DMS 273 treated with DMSO at 0.1 percent for 48 hours (cell line): ENCODE measurements around the gene MATN4.
"Not testable (repeated sequence)": the region's sequence is repeated elsewhere in the genome, so short reads cannot be mapped to it uniquely, and the experiment has no call there.

Experiments used
- DNase-seq: peaks from one replicate; lab custom pipeline; 2025; lab: John Stamatoyannopoulos, UW

The MATN4 gene, protein sequence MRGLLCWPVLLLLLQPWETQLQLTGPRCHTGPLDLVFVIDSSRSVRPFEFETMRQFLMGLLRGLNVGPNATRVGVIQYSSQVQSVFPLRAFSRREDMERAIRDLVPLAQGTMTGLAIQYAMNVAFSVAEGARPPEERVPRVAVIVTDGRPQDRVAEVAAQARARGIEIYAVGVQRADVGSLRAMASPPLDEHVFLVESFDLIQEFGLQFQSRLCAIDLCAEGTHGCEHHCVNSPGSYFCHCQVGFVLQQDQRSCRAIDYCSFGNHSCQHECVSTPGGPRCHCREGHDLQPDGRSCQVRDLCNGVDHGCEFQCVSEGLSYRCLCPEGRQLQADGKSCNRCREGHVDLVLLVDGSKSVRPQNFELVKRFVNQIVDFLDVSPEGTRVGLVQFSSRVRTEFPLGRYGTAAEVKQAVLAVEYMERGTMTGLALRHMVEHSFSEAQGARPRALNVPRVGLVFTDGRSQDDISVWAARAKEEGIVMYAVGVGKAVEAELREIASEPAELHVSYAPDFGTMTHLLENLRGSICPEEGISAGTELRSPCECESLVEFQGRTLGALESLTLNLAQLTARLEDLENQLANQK

DNA sequence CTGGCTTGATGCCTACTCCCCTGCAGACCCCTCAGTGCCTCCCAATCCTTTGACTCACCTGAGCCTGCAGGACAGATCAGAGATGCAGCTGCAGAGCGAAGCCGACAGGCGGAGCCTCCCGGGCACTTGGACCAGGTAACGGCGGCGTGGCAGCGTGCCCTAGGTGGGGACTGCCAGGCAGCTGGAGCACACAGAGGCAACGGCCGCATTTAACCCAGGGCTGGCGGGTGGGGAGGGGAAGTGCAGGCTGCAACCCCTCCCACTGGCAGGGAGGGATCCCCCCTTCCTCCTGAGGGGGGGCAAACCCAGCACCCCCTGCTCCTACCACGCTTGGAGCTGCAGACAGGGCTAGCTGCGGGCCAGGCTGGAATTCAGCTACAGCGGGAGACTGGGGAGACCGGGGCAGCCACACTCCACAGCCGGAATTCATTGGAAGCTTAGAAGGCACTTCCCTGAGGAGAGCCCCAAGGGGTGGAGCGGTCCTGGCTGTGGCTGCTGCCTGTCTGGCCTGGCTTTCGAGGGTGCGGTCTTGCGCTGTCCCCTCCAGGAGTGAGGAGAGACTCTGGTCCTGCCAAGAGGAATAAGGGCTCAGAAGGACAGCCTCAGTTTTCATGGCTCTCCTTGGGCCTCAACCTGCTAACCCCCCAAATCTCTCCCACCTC, at the start of gene MATN4:
Gene MATN4 (minus strand): TSS at position 183 of the 662 bp plus-strand sequence. CDS start 2,717 bp downstream, outside the sequence.
- DNase-seq, result no peak

DNA sequence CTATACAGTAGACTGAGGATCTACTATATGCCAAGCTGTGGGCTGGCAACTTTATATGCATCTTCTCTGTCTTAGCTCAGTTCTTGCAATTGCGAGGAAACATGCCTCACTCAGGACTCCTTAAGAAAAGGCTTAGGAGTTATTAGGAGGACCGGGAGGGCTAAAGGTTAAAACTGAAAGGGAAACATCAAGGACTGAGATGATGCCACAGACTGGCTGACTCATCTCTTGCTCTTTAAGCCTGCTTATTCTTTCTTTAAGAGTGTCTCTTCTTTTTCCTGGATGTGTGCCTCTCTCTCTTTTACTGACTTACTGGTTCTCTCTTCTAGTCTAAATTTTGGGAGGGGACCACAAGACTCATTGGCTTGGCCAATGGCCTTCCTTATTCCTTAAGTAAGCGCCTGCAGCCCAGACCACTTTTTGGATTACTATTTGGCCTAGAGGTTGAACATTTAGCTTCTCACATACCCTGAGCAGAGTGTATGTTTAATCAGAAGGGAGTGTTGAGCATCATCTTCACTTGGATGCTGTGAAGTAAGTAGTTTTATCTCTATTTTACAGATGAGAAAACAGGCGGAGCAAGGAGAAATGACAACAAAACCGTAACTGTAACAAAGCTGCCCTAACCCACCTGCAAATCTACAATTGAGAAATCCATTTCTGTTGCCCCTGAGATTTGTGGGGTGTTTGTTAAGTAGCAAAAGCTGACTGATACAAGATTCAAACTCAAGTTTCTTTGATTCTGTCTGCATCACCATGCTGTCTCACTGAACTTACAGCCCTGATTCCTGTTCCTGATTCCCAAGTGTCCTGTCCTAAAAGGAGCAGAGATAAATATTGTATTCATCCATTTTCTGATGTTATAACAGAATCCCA, 47.3 kb upstream of the MATN4 start:
- no peak for DNase-seq

DNA sequence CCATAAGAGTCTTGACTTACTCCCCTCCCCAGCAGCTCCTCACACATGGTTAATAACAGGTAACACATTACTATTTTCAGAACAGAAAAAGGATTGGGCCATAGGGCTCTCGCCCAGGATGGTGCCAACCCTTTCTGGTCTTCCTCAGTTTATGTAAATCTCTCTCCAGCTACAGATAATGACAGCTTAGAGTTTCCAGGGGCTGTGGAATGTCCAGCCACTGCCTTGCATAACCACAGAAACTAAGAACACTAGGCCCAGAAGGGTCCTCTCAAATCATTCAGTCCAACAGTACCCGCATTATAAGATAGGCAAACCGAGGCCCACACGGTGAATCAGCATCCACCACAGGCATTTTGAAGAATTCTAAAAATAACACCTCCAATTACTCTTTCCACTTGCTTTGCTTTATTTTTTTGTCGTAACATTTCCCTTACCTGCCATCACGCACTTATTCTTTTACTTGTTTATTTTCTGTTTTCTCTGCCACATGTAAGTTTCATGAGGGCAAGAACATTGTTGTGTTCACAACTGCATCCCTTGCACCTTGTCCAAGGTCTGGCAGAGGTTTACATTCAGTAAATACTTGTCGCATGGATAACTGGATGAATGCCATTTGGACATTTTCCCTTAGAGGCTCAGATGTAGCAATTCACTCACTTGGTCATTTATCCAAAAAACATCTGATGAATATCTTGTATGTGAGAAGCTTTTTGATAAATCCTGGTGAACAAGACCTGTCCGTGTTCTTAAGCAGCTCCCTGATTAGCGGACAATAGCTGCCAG, 46.5 kb upstream of the MATN4 start:
- no peak for DNase-seq

DNA sequence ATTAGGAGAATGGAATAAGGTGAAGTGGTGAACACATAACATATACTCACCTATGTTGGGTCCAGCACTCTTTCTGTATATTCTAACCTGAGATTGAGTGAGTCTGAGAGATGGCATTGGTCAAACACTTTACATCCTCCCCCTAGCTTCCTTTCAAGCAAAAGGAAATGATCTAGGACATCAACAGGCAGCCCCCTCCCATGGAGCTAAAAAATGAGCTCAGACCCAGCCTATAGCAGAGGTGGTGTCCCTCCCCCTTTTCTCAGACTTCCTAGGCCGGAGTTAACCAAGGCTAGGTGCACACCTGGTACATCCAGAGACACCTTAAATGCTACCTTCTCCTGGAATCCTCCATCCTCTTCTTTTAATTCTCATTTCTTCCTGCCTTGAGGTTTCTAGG, 45.6 kb upstream of the MATN4 start:
- DNase-seq, result no peak

DNA sequence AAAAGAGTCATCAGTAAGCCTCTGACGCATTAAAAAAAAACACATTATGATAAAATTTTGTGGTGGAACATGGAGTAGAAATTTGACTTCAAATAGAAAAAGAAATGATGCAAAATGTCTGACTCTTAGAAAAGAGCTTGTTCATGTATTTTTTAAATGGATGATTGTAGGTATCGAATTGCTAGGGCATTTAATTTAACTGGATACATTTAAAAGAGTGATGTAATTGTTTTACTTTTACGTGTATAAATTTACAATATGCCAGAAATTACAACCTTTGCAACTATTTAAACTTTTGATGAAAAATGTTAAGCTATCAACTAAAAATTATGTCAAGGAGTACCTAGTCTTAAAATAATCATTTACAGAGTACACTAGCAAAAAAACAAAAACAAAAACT, 44.6 kb upstream of the MATN4 start:
- DNase-seq, result no peak

DNA sequence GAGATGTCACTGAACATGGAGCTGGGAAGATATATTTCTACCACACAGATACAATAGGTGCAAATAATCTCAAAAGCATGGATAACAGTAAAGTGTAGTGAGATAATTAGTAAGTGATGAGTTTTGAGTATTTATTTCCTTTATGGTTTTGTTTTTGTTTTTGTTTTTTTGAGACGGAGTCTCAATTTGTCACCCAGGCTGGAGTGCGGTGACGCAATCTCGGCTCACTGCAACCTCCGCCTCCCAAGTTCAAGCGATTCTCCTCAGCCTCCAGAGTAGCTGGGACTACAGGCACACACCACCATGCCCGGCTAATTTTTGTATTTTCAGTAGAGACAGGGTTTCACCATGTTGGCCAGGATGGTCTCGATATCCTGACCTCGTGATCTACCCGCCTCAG, 42.7 kb upstream of the MATN4 start:
- not testable (repeated sequence) for DNase-seq

DNA sequence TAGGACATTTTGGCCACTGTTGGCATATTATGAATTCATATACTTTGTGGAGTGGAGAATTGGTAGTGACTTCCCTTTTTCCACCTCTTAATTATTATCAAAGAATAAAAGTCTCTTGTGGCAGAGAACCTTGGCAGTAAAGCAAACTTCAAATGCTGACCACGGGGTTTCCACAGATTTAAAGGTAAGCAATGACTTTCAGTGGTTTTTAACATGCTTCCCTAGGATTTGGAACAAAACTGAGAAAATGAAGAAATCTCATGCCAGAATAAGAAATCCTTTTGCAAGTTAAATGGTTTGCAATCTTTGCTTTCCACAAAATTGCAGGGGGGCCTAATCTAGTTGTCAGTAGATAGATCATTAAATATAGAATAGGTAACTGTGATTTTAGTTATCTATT, 42.1 kb upstream of the MATN4 start:
- no peak for DNase-seq

DNA sequence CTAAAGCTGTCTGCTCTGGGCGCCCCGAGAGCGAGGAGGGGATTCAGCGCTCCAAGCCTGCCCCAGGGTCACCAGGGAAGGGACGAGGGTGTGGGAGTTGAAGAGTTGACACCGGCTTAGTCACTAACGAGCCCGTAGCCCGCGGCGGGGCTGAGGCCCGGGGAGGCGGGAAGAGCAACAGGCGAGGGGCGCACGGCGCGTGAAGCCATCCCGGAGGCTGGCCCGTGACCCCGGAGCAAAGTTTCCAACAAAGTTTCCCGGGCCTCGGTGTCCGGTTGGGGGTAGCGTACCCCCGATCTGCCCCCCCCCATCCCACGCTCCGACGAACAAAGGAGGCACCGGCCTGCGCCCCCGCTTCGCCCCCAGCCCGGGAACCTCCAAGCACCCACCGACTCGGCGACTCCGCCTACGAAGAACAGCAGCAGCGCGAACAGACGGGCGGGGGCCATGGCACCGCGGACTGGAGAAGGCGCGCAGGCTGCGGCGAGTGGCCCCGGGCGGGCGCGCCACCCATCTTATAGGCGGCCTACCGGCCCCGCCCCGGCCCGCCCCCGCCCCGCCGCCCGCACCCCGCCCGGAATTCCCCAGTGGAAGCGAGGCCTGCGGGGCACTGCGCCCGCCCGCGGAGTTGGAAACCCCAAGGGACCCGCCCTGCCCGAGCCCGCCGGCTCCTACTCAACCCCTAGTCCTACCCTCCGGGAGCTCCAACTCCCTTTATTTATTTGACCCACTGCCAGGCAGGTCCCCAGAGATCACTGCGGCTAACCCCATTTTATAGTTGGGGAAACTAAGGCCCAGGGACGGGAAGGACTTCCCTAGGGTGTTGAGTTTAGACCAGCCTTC, 40.1 kb upstream of the MATN4 start, which contains the start of gene SDC4:
Gene SDC4 (minus strand): TSS at position 489 of the 843 bp plus-strand sequence. CDS start 40 bp downstream, at position 449.
- no peak for DNase-seq

DNA sequence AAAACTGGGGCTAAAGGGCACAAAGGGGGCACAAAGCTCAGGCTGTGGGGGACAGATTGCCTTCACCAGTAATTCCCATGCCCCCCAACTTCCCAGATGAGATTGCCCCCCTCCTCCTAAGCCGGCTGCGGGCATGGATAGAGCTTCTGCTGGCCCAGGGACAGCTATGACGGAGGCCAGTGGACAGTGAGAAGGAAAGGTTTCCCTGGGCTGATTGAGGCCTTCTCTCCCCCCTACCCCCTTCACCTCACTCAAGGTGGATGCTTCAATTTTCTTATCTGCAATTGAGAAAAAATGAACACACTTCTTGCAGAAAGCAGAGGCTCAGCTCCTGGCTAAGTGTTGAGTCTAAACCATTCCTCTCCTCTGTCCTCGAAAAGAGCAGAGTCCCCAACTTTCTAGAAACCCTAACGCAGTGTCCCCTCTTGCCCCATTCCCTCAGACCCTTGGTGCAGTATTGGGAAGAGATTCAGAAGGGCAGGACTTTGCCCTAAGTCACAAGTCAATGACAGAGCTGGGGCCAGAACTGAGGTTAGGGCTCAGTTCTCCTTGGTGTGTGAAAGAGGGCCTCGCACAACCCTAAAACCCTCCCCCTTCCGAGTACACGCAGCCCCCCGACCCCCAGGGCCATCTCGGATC, 39.3 kb upstream of the MATN4 start:
- DNase-seq, result no peak

DNA sequence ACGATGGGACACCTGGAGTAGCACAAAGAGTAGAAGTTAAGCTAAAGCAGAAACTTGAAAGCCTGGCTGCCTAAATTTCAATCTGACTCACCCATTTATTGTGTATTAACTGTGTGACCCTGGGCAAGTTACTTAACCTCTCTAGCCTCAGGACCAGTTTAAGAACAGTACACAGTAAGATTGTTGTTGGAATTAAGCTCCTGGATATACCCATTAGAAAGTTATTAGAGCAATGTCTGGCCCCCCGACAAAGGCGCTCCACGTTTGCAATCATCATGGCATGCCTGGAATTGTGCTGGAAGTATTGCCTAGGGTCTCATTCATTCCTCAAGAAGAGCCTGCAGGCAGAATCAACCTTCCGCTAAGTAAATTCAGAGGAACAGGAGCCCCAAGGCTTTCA, 38.8 kb upstream of the MATN4 start:
- no peak for DNase-seq

DNA sequence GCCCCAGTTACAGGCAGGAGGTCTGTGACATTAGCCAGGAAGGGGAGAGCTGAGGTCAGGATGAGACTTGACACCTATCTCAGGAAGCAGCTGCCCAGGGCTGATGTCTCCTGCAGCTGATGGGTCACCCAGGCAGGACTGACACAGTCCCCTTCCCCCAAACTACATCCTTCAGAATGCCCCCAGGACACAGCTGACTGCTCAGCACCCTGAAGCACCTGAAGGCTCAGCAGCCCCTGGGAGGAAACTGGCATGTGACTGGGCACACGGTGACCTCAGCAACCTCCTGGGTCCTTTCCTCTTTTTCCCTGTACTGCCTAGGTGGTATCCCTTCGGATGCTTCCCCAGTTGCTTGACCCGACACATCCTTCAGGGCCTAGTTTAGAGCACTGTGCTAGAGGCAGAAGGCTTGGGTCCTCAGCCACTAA, 38.2 kb upstream of the MATN4 start:
- DNase-seq, result no peak

DNA sequence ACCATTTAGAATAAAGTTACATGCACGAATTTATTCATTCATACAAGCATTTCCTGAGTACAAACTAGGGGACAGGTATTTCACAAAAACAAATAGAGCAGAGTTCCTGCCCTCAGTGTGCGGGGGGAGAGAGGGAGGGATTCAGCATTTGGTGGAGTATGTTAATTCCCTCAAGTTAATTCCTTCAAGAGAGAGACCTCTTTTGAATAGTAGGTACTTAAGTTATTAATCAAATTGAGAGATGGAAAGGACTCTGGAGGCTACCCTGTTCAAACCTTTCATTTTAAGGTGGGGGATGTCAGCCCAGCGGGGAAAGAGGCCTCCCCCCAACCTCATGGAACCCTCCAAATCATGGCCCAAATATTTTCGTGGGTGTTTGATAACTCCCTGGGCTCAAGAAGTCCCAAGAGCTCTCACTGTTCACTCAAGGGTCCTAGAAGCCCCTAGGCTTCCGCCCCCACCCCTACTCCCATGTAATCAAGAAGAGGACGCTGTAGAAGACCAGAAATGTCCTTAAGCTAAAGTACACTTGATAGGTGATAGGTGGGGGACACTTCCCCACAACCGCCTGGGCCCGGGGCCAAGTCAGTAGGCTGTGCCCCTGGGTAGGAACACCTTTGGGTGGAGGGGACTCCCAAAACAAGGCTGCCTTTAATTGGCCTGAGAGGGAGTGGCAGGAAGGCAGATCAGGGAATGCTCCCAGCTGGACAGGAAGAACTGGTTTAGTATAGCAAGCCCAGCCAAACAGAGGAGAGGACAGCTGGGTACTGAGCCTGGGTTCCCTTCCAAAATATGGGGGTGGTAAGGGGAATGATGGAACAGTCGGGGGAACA, 37.2 kb upstream of the MATN4 start:
- no peak for DNase-seq

DNA sequence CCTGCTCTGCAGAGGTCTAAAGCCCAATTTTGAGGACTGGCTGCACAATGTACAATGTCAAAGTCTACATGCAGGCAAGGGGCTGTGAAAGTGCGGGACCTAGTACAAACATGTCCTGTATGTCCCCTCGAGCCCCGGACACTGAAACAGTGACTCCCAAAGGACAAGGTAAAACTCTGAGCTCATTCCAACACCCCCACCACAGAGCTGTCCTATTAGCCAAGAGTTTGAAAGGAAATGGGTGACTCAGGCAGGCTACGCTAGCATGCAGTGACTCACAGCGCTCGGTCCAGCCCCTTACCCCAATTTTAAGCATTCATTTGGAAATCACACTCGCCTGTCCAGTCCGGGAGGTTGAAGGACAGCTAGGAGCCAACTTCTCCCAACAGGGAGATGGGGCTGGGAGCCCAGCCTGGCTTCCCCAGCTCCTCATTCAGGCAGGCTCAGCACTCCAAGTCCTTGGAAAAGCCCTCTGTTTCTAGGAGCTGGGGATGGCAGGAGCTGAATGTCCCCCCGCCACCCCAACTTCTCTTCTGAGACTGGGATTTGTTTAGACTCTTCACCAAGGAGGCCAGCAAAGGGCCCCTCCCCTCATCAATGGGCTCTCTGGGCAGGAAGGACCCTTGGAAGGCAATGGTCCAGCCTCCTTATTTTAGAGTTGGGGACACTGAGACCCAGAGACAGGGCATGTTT, 36.2 kb upstream of the MATN4 start:
- no peak for DNase-seq

DNA sequence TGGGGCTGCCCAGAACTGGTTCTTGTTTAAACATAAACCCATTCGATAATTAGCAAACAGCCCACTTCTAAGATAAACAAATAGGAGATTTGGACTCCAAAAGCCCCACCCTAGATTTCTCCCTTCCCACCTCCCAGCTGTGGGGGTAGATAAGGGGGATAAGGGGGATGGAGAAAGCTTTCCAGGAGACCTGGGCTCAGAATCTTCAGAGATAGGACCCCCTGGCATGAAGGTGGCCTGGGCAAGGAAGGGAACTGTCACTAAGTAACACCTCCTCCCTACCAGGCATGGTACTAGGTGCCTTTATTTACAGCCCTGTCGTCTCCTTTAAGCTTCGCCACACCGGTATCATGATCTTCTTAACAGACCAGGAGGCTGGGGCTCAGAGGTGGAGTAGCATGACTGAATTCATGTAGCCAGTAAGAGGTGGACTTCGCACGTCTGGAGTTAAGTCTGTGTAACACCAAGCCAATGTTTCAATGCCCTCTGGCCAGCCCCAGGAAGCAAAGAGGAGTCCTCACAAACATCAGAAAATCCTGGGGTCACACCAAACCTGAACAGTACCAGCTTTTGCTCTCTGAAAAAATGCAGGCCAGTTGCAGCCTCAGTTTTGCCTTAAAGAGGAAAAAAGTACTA, 35.6 kb upstream of the MATN4 start:
- DNase-seq, result no peak

DNA sequence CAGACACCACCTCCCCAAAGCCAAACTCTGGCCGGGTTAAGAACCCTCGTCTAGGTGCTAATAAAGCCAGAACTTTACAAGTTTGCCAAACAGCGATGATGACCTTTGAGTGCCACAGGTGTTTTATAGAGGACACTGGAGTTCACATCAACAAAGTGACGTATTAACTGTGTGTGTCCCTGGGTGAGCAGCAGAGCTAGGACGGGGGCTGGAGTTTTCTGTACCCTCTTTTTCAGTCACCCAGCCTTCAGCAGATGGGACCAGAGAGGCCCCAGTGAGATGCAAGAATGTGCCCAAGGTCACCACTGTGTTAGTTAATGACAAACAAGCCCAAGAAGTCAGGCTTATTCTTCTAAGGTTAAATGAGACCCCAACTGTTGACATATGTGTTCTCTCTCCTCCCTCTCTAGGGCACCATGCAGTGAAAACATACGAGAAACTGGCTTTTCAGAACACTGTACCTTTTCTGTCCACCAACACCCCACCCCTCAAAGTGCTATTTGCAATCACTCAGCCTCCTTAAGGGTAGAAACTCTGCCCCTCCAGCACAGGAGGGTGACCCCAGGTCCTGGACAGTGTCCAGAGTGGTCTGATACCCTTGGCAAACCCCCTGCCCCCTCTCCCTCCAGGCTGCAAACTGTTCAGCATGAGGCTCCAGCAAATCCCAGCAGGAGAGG, 34.9 kb upstream of the MATN4 start:
- DNase-seq, result no peak

DNA sequence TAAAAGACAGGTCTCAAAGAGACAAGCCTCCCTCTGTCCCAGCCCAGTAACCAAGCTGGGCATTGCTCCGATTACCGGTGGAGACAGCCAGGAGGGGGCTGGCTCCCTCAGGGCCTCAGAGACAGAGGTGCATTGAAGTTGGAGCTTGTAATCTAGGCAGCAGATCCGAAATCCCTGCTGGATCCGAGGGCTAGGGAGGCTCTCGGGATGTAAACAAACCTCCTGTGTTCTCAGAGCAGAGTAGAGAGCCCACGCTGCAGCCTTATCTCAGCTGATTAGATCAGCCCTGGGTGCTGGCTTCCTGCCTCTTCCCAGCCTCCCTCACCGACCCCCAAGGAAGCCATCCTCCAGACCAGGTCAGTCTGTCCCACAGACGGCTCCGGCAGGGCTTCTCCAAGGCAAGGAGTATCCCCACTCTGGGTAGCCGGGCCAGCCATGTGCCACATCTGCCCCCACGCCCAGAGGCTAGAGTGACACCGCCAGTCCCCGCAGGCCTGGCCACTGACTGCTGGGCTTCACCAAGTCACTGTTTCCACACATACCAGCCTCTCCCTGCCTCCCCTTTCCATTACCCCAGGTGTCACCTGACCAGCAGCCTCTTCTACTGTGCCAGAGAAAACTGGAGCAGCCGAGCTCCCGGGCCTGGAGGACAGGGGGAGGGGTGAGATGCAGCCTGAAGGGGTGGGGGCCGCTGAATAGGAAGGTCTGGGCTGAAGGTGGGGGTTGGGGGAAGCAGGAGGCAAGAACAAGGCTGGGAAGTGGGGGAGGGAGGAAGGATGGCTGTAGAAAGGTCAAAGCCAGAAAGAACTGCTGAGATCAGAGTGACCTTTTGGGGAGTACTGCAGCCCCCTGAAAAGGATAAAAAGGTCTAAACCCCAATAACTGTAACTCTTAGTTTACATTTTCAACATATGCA, 34.1 kb upstream of the MATN4 start:
- DNase-seq, result no peak
